SU-DHL-6 (cell line): Measurements from ENCODE around the gene WDR35.

Experiments used
- EZH2phosphoT487 ChIP-seq: fragments of 200-600 bp; sonication (generic), shearing (Covaris generic); conservative IDR thresholded peaks from 2 replicates; pipeline ENCODE4 v1.6.1; 2018; ENCODE audit warnings: mild to moderate bottlenecking, antibody characterized with exemption, low read length, moderate library complexity, mixed read lengths
- TF ChIP-seq, protein P1 (sequence below): fragments of 200-600 bp; sonication (generic); IDR thresholded peaks from one replicate; pipeline ENCODE4 v1.5.1; 2017; ENCODE audit warnings: antibody characterized with exemption, mild to moderate bottlenecking, low read length, moderate library complexity; ENCODE audit not compliant: insufficient read depth, poor library complexity, severe bottlenecking

DNA sequence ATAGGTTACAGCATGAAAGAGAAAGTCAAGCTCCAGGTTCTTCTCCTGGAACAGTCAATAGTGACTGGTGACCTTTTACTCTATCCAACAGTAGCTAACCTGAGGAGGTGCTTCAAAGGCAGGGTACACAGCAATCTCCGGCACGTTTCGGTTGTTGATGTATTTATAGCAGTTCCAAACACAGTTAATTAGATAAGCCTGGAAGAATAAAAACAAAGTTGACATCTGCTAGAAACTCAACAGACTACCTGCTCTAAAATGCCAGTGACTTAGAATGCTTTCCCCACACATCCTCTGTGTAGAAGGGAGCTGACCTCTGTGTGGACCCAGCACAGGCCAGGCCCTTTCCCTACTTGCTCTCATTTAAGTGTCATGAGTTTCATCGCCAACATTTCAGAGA lies 44.3 kb upstream of the WDR35 start:
- TF ChIP-seq, protein P1, sequence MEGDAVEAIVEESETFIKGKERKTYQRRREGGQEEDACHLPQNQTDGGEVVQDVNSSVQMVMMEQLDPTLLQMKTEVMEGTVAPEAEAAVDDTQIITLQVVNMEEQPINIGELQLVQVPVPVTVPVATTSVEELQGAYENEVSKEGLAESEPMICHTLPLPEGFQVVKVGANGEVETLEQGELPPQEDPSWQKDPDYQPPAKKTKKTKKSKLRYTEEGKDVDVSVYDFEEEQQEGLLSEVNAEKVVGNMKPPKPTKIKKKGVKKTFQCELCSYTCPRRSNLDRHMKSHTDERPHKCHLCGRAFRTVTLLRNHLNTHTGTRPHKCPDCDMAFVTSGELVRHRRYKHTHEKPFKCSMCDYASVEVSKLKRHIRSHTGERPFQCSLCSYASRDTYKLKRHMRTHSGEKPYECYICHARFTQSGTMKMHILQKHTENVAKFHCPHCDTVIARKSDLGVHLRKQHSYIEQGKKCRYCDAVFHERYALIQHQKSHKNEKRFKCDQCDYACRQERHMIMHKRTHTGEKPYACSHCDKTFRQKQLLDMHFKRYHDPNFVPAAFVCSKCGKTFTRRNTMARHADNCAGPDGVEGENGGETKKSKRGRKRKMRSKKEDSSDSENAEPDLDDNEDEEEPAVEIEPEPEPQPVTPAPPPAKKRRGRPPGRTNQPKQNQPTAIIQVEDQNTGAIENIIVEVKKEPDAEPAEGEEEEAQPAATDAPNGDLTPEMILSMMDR, result no peak
- no peak for TF ChIP-seq EZH2phosphoT487
